HG02623 (cell line): ENCODE measurements around the gene SYT15.
"Not testable (repeated sequence)": the region's sequence is repeated elsewhere in the genome, so short reads cannot be mapped to it uniquely, and the experiment has no call there.

ENCODE experiments used
- ATAC-seq: cut with Tn5 transposase; IDR thresholded peaks from one replicate; pipeline ENCODE4 v1.9.1; 2021; ENCODE audit warnings: moderate library complexity; ENCODE audit not compliant: unreplicated experiment

Gene SYT15

DNA sequence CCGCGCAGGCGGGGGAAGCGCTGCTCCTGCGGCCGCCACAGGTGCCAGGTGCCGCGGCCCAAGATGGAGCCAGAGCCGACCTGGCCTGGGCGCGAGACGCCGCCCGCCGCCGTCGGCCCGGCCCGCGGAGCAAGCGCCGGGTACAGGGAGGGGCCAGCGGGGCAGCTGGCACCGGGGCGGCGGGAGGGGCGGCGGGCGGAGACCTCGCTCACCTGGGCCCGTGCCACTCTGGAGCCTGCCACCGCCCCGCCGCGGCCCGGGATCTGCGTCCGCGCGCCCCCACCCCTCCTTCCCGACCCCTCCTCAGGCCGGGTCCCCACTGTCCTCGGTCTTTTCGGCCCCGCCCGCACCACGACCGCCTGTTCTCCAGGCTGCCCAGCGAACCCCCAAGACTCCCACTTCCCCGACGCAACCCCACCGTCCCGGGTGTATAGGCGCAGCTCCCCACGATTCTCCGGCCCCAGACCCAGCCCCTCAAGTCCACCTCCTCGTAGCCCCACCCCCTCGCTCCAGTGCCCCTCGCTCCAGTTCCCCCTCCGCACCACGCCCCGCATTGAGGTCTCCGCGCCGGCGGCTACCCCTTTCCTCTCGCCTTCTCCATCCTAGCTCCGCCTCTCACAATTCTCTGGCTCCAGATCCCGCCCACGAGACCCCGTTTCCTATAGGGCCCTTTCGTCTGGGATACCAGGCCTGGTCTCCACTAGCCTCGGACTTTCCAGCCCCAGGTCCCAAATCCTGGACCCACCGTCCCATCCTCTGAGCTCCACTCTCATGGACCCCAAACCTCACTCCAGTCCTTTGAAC, 22.2 kb upstream of the SYT15 start, which contains the start of gene GPRIN2:
Gene GPRIN2 (minus strand): TSS at position 144 of the 804 bp plus-strand sequence. CDS start 5,922 bp downstream, outside the sequence.
- no peak for ATAC-seq

DNA sequence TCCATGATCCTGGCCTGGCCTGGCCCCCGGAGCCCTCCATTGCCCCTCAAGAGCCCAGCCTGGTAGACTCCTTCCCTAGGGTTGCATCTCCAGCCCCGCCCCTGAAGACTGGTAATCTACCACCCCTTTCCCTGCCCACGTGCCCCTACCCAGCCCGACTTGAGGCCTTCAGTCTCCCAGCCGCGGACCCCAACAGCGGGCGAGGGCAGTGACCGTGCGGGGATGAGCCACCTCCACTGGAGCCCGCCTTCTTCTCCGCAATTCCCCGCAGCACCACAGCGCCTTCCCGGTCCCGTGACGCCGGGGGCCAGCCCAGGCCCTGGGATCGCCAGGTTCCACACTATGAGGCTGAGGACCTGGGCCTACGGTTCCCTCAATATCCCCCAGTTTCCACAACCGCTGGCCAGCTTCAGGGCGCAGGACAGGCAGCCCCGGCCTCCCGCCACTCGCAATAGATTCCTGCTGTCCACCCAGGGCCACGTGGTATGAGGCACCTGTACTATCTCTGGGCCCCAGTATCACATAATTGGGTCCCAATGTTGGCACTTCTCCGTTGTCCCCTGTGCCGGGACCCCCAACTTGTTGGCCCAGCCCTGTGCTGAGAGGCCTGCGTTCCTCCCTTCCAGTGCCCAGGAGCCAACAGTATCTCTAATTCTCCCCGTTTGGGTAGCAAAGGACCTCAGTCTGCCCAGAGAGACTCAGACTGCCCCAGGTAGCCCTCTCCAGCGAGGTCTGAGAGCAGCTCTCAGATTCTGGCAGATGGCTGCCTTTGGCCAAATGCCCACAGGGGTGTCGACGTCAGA, 21.4 kb upstream of the SYT15 start:
- no peak for ATAC-seq

DNA sequence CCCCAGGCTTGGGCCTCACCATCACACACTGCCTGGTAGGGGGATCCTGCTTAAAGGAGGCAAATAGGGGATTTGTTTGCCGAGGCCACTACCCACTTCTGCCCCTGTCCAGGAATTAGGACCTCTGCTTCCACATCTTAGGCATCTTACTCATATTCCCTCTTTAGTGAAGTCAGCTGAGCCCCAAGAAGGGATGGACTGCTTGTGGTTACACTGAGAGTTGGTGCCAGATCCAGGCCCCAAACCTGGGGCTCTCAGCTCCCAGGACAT, 20.9 kb upstream of the SYT15 start:
- ATAC-seq: no peak

DNA sequence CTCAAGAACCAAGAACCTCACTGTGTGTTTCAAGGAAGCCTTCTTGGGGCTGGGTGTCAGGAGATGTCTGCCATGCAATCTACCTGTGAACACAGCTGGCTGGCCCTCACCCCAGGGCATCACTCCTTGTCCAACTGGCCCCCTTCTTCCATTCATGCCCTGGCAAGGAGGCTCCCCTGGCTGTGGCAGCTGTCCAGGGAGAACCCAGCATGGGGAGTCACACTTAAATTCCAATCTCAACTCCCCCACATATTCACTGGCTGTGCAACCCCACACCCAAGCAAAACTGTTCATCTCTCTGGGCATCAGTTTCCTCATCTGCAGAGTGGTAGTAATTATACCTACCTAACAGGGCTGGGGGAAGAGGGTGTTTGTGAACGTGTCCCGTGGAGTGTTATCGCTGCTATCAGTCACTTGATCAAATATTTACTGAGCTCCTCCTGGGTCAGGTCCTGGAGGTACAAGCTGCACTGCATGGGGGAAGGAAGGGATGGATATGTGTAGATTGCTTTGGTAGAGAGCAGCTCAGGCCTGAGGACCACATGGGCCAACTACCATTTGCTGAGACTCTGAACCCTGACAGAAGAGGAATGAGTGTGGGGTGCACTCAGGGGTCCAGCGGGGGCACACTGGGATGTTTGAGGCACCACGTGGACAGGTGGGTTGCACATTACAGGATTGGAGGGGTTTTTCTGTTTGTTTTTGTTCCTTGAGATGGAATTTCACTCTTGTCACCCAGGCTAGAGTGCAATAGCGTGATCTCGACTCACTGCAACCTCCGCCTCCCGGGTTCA, 20.3 kb upstream of the SYT15 start:
- ATAC-seq: no peak

DNA sequence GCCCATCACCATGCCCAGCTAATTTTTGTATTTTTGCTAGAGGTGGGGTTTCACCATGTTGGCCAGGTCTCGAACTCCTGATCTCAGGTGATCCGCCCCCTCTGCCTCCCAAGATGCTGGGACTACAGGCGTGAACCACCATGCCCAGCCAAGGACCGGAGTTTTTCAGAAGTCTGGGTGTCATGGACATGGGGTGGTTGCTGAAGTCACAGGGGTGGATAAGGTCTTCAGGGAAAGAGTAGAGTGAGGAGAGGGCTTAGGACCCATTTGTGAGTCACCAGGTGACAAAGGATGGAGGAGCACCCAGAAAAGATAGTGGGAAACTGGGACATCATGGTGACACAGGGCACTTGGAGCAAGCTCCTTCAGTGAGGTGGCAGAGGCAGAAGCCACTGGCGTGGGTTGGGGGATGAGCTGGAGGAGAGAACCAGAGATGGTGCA, 19.7 kb upstream of the SYT15 start:
- ATAC-seq: no peak

DNA sequence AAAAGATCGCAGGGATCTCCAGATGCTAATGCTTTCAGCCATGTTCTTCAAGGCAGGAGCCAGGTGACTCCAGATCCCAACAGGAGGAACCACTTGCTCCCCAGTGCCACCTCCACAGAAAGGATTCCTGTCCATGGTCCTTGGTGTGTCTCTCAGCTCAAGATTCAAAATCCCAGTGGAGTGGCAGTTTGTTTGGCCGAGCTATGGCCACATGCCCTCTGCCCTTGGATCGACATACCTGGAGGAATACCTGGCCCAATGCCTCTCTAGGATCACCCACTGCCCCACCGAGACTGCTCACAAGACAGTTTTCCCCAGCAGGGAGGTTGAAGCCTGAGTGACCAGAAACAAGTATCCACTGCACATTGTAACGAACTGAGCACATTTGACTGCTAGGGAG, 18.5 kb upstream of the SYT15 start:
- no peak for ATAC-seq

DNA sequence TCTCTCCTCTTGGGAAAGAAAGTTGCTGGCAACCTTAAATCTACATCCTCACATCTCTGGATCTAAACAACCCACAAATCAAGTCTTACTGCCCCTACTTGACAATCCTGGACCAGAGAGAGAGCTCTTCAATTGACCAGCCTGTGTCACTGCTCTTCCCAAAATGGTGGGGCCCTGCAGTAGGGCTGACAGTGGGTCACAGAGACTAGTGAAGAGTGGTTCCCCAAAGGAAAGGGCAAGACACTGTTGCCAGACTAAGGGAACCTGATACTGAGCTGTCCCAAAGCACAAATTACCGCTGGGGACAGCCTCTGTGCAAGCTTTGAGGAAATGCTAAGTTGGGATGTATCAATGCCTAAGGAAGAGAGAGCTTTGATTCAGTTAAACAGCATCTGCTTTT, 18.0 kb upstream of the SYT15 start:
- ATAC-seq: no peak

DNA sequence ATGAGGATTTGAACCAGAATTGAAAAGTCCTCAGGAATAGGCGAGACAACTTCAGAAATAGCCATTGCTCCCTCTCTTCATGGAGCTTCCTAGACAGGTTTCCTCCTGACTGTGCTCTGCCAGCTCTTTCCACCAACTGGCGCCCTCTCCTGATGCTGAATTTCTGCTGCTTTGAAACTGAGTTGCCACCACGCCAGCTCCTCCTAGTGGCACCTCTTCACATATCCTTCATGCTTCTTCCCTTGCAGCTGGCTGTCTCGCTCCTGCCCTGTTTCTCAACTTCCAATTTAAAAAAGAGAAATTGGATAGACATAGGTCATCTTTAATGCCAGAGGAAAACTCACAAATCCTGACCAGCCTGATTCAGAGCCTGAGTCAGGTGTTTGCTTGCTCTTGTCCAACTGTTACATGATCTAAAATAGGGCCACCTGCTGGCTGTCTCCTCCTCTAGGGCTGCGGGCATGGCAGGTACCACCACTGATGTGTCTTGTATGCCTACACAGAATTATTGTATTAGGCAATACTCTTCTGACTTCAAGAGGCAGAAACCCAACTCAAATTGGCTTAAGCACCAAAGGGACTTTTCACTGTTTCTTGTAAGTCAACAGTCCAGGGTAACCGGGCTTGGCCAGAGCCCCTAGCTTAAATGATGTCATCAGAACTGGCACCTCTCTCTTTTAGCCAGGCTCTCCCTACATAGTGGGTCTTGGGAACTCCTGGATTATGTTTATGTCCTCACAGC, 13.2 kb upstream of the SYT15 start:
- peak; percentile 66 for ATAC-seq

DNA sequence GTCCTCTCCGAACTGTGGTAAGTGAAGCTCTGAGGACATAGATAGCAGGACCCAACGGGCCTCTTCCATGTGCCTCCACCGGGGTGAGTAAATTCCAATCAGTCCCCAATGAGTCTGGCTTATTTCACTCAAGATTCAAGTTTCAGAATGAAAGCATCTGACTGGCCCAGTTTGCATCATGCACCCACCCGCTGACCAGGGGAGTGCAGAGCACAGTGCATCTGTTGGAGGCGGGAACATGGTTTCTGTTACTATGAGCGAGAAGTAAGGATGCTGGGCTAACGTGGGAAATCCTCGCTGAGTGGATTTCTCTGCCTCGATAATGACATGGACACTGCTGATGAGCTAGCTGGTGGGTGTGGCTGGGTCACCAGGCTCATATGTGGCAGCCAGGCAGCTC, 11.8 kb upstream of the SYT15 start:
- ATAC-seq: not testable (repeated sequence)

DNA sequence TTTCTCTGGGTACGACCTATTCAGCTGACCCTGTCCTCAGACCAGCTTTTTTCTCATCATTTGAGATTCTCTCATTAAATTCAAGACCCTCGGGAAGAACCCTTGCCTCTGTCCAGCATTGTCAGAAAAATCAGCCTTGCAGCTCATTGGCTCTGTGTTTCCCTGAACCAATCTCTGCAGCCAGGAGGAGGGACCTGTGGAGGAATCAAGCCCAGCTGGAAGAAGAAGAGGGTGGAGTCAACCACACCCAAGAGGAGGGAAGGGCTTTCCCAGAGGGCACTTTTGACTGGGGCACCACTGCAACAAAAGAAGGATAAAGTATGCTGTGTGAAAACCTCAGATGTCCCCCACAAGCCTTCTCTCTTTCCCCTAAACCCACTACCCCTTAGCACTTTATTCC, 8.3 kb upstream of the SYT15 start:
- ATAC-seq: not testable (repeated sequence)

DNA sequence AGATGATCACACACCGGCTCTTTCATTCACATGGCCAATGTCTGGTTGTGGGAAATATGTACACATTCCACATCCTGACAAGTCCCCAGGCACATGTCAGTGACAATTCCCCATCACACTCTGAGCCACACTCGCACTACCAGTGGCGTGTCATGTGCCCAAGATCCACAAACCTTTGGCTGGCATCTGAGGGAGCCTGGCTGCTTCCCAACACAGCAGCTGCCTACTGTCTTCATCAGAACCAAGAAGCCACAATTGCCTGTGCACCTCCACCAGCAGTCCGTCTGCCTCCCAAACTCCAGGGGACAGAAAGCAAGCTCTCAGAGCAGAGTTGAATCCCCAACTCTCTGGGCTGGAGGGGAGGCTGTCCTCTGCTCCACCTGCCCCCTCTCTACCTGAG, 6.2 kb upstream of the SYT15 start:
- not testable (repeated sequence) for ATAC-seq

DNA sequence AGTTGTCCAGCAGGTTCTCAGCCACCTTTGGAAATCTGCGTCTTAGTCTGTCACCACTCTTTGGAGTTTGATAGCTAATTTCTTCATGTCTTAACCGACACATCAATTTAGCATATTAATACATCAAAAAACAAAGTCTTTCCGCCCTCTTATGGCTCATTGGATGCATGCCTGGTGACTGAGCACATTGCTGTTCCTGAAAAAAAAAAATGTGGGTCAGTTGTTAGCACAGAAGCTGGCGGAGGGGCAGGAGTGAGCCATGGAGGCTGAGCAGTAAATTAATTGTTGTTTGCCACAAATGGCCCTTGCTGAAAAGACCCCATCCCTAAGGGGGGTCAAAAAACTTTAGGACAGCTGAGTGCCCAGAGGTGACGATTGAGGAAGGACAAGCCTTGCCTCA, 5.6 kb upstream of the SYT15 start:
- ATAC-seq: not testable (repeated sequence)

DNA sequence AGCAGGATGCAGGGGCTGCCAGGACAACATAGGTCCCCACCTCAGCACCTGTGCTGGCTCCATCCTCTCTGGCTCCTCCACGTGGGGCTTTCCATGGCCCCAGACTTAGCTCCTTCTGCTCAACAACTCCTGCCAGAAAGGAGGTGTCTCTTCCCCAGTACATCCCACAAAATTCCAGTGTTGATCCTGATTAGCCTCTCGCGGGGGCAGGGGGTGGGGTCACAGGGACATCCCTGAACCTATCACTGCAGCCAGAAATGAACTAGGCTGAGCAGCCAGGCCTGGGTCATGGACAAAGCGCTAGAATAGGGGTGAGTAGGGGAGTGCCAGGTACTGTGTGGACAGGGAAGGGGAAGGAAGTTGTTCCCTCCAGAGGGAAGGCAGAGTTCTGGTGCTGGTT, 5.0 kb upstream of the SYT15 start:
- ATAC-seq: not testable (repeated sequence)

DNA sequence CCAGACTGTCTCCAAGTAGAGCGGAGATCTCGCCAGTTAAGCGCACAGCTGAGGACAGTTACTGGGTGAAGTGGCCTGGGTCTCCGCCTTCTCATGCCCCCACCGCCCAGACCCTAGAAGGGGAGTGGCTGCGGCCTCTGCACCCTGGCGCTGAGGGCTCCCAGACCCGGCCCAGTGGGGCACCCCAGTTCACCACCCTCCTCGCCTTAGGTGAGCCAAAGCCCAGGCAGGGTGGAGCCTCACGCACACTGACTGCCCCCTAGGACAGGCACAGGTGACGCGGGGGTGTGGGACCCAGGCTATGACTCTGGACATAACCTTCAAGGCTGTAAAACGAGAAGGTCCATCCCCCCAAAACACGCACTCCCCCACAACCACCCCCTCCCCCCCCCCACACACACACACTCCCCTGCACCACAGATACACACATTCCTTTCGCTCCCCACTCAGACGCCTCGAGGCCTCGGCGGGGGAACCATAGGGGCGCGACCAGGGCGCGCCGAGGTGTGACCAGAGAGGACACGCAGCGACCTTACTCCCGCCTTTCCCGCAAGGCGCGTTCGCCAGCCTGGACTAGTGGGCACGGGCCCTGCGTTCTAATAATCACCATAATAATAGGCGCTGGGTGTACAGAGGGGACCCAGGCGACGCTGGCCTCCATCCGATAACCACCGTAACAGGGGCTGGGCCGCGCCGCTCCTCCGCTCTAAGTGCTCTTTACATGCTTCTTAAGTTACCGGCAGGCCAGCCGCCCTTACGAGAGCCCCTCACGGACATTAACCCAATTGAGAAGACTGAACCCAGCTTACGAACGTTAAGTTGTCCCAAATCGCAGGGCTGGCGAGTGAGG, 1.1 kb upstream of the SYT15 start:
- ATAC-seq: not testable (repeated sequence)

DNA sequence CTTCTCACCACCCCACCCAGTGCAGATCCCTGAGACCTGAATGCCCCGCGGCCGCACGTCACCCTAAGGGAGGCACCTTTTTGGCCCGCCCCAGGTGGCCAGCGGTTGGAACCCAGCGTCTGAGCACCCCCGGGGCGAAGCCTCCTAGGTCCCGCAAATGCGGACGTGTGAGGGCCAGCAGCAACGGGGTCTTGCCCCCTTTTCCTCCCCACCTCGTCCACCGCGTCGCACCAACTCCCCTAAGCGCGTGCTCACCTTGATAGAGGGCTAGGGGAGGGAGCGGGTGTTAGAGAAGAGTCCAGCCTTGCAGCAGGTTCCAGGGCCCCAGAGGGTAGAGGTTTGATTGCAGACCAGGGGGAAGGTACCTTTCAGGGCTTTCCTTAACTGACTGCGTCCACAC, 450 bp downstream of the SYT15 start:
- ATAC-seq: not testable (repeated sequence)

DNA sequence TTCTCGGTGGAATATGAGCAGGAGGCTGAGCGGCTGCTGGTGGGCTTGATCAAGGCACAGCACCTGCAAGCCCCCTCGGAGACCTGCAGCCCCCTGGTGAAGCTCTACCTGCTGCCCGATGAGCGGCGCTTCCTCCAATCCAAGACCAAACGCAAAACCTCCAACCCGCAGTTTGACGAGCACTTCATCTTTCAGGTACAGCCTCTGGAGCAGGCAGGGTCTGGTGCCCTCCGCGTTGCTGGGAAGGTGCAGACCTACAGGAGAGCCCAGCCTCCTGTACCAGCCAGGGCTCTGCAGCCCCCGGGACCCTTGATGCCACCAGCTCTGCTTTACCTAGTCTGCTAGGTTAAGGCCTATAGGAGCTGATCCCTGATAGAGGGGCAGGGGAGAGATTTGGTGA, 3.1 kb downstream of the SYT15 start:
- not testable (repeated sequence) for ATAC-seq

DNA sequence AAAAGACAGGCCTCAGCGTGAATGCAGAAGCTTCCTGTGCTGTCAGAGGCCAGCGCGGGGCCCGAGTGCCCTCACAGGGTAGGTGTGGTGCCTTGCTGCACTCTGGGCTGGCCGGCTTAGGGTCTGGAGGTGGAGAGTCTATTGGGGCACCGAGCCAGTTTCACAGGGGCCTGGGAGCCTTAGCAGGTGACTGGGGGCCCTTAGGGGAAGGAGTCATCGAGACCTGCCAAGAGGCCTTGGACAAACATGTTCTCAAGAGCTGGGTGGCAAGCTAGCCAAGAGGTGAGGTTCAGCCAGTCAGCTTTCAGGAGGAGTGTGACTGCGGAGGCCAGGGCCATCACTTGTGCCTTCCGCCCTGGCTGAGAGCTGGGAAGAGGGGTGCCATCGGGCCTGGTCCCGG, 3.6 kb downstream of the SYT15 start:
- ATAC-seq: not testable (repeated sequence)

DNA sequence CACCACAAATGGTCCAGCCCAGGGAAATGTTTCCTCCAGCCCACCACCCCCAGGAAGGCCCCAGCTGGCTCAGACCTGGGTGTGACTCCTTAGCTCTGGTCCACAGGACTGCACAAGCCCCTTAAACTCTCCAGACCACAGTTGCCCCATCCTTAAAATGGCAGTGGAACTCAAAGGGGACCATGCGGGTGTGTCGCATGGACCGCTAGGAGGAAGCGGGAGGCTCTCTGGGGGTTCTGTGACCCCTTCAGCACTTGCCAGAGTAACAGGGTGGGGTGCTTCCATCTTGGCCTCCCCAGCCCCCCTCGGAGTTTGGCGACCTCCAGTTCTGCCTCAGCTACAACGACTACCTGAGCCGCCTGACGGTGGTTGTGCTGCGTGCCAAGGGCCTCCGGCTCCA, 5.3 kb downstream of the SYT15 start:
- not testable (repeated sequence) for ATAC-seq

DNA sequence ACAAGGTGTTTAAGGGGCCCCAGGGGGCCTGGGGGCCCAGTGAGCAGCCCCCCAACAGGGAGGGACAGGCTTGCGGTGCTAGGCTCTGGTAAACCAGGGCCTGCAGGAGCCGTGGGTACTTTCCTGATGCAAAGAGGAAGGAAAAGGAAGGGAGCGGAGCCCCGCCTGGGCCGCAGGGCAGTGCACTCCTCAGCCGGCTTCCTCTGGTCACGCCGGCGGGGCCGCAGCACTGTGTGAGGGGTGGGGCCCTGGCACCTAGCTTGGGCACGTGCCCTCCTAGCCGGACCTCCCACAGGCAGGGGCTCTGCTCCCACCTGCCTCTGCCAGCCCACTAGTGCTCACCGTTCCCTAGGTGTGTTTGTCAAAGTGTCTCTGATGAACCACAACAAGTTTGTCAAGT, 6.3 kb downstream of the SYT15 start:
- not testable (repeated sequence) for ATAC-seq

DNA sequence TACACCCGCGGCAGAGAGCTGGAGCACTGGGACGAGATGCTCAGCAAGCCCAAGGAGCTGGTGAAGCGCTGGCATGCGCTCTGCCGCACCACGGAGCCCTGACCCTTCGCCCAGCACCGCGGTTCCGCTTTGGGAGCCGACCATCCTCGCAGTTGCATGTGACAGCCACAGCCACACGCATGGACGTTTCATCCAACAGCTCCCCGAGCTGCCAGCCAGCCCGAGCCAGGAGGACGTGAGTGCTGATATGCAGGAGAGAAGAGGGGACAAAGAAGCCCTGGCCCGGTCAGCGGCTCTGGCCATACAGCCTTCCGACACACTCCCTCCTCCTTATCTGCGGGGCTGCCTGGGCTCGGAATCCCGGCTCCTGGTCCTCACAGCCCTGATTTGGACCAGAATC, 8.6 kb downstream of the SYT15 start:
- ATAC-seq: not testable (repeated sequence)
